SH-SY5Y (cell line): Measurements from ENCODE around the gene FKBP6.

Experiments used
- GATA2 ChIP-seq: IDR thresholded peaks from 2 replicates; pipeline ENCODE4 v1.6.1; 2011; ENCODE audit warnings: mild to moderate bottlenecking, low read depth, low read length
- GATA3 ChIP-seq: IDR thresholded peaks from 2 replicates; pipeline ENCODE4 v1.6.1; 2011; ENCODE audit warnings: low read depth, mild to moderate bottlenecking, low read length, moderate library complexity

GRCh38 chr7:73363225-73364005 is 35.5 kb downstream of the FKBP6 start:
- TF ChIP-seq GATA2 (no peak), GATA3 (no peak)
